ENCODE measurements around the gene PARL. TPM values are rescaled to one million over a fixed set of nuclear protein-coding genes. Genes with fewer than 3 reads are reported as not detected.

The PARL gene, protein sequence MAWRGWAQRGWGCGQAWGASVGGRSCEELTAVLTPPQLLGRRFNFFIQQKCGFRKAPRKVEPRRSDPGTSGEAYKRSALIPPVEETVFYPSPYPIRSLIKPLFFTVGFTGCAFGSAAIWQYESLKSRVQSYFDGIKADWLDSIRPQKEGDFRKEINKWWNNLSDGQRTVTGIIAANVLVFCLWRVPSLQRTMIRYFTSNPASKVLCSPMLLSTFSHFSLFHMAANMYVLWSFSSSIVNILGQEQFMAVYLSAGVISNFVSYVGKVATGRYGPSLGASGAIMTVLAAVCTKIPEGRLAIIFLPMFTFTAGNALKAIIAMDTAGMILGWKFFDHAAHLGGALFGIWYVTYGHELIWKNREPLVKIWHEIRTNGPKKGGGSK
- polyA plus RNA-seq (2012; ENCODE audit: insufficient read length, low read depth): 31.1 TPM

DNA sequence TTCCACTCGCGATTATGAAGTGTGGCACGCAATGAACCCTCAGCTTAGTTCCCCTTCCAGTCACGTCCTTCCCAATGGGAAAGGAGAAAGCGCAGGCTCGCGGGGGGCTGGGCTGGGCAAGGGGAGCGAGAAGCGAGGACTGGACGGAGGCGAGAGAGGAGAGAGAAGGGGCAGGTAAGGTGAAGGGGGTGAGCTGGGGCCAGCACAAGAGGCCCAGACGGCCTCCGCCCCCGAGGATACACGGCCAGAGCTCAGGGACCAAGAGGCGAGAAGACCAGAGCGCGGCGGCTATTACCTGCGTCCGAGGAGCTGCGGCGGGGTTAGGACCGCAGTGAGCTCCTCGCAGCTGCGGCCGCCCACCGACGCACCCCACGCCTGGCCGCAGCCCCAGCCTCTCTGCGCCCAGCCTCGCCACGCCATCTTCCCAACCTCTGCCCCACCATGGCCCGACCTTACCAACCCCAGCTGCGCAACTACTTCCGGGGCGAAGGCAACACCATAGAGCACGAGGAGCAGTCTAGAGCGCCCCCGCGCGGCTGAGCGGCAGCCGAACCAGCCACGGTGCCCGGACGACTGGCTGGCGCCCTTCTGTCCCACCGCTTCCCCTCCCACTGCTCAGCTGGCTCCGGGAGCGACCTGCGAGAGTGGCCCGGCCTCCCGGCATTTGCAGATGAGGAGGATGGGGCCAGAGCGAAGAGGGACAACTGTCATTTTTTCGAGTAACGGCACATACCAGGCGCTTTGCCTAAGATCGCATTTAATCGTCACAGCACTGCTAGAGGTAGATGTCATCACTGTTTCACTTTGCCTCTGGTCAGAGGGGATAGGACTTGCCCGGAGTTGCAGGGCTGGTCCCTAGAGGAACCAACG lies at the start of gene PARL:
TSS of gene PARL (minus strand) at position 454 of the 870 bp plus-strand sequence. CDS start at position 420, 34 bp downstream.
- peak; percentile 70; the same call in 1 of the 2 replicates for TF ChIP-seq TAF1 (IDR thresholded peaks at IDR 0.05; ENCODE audit: borderline replicate concordance, insufficient read depth, low read length)
- peak; percentile 88; the same call in 1 of the 2 replicates for TF ChIP-seq SIN3A (IDR thresholded peaks at IDR 0.05; ENCODE audit: borderline replicate concordance, insufficient read depth, low read length)
- TF ChIP-seq POLR2AphosphoS5 (IDR thresholded peaks at IDR 0.05; ENCODE audit: low read depth, low read length): peak; percentile 91
- TF ChIP-seq, protein P1, sequence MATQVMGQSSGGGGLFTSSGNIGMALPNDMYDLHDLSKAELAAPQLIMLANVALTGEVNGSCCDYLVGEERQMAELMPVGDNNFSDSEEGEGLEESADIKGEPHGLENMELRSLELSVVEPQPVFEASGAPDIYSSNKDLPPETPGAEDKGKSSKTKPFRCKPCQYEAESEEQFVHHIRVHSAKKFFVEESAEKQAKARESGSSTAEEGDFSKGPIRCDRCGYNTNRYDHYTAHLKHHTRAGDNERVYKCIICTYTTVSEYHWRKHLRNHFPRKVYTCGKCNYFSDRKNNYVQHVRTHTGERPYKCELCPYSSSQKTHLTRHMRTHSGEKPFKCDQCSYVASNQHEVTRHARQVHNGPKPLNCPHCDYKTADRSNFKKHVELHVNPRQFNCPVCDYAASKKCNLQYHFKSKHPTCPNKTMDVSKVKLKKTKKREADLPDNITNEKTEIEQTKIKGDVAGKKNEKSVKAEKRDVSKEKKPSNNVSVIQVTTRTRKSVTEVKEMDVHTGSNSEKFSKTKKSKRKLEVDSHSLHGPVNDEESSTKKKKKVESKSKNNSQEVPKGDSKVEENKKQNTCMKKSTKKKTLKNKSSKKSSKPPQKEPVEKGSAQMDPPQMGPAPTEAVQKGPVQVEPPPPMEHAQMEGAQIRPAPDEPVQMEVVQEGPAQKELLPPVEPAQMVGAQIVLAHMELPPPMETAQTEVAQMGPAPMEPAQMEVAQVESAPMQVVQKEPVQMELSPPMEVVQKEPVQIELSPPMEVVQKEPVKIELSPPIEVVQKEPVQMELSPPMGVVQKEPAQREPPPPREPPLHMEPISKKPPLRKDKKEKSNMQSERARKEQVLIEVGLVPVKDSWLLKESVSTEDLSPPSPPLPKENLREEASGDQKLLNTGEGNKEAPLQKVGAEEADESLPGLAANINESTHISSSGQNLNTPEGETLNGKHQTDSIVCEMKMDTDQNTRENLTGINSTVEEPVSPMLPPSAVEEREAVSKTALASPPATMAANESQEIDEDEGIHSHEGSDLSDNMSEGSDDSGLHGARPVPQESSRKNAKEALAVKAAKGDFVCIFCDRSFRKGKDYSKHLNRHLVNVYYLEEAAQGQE (IDR thresholded peaks at IDR 0.05; ENCODE audit: insufficient read depth in 1 of 2, low read depth in 2 of 2, low read length in 2 of 2): no peak
- peak; percentile 98 for TF ChIP-seq FOXP2 (optimal IDR thresholded peaks at IDR 0.05; ENCODE audit: borderline replicate concordance, extremely low read depth, extremely low read length, insufficient read depth)

DNA sequence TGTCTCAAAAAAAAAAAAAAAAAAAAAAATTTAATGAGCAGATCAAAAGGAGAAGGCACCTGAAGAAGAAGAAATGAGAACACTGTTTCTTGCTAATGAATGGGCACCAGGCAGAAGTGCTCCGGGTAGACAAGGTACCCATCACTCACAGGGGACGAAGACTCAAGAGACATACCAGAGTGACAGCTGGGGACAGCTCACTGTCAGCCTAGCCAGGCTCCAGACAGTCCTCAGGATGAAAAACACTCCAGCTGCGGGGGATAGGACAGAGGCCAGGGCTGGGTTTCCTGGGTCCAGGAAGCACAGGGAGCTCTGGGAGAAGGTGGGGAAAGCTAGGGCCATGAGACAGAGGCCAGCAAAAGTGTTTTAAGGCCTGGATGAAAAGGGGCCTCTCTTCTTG lies 48.5 kb upstream of the PARL start:
- TF ChIP-seq FOXP2 (optimal IDR thresholded peaks at IDR 0.05; ENCODE audit: borderline replicate concordance, extremely low read depth, extremely low read length, insufficient read depth) (no peak), POLR2AphosphoS5 (IDR thresholded peaks at IDR 0.05; ENCODE audit: low read depth, low read length) (no peak), SIN3A (IDR thresholded peaks at IDR 0.05; ENCODE audit: borderline replicate concordance, insufficient read depth, low read length) (no peak), TAF1 (IDR thresholded peaks at IDR 0.05; ENCODE audit: borderline replicate concordance, insufficient read depth, low read length) (no peak)
- TF ChIP-seq, protein P1 (IDR thresholded peaks at IDR 0.05; ENCODE audit: insufficient read depth in 1 of 2, low read depth in 2 of 2, low read length in 2 of 2): no peak

DNA sequence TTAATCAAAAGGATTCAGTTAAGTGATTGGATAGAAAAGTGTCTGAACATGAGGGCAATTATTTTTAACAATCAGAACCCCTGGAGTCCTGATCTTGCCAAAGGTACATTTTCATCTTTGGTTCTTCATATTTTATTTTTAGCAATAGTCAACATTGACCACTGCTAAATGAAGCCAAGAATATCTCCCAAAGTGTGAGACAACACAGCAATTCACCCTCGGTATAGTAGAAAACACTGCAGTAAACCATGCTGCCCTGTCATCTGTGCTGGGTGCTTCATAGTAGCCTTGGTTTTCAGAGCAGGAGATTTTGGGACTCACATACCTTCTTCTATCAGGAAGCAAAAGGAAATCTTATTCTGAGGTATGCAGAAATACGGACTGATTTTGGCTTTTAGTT lies 47.2 kb upstream of the PARL start:
- TF ChIP-seq, protein P1 (IDR thresholded peaks at IDR 0.05; ENCODE audit: insufficient read depth in 1 of 2, low read depth in 2 of 2, low read length in 2 of 2): no peak
- TF ChIP-seq POLR2AphosphoS5 (IDR thresholded peaks at IDR 0.05; ENCODE audit: low read depth, low read length) (no peak), SIN3A (IDR thresholded peaks at IDR 0.05; ENCODE audit: borderline replicate concordance, insufficient read depth, low read length) (no peak), FOXP2 (optimal IDR thresholded peaks at IDR 0.05; ENCODE audit: borderline replicate concordance, extremely low read depth, extremely low read length, insufficient read depth) (no peak), TAF1 (IDR thresholded peaks at IDR 0.05; ENCODE audit: borderline replicate concordance, insufficient read depth, low read length) (no peak)

DNA sequence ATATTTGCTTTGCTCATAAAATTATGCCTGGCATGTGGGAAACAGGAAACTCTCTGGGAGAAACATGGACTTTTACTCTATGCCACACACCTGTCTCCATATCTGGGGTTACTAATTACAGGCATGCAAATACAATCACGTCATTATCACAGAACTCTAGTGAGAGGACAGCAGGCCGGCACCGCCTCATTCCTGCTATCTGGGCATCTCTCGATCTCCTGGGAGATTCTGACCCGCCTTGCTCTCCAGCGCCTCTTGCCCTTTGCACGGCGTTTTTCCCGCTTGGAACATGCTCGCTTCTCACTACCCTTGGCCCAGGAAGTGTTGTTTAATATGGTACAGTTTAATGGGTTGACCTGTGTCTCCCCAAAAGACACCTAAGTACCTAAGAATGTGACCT lies 45.4 kb upstream of the PARL start:
- TF ChIP-seq SIN3A (IDR thresholded peaks at IDR 0.05; ENCODE audit: borderline replicate concordance, insufficient read depth, low read length) (no peak), POLR2AphosphoS5 (IDR thresholded peaks at IDR 0.05; ENCODE audit: low read depth, low read length) (no peak), TAF1 (IDR thresholded peaks at IDR 0.05; ENCODE audit: borderline replicate concordance, insufficient read depth, low read length) (no peak), FOXP2 (optimal IDR thresholded peaks at IDR 0.05; ENCODE audit: borderline replicate concordance, extremely low read depth, extremely low read length, insufficient read depth) (no peak)
- TF ChIP-seq, protein P1 (IDR thresholded peaks at IDR 0.05; ENCODE audit: insufficient read depth in 1 of 2, low read depth in 2 of 2, low read length in 2 of 2): no peak
